ACC112 (cell line): Measurements from ENCODE around the gene PSMA5.

ENCODE experiments used
- H2AFZ ChIP-seq: fragments of 200-600 bp; sonication (generic); one replicate; pipeline ENCODE4 v1.6.0; 2017; ENCODE audit warnings: antibody characterized with exemption, low read length; ENCODE audit not compliant: unreplicated experiment
- H3K27ac ChIP-seq: fragments of 200-600 bp; sonication (generic); 2 replicates; pipeline ENCODE4 v1.5.1; 2014; ENCODE audit warnings: low read depth, mild to moderate bottlenecking, antibody characterized with exemption, low read length, moderate library complexity
- H3K27me3 ChIP-seq: fragments of 200-600 bp; sonication (generic); 2 replicates; pipeline ENCODE4 v1.6.1; 2014; ENCODE audit warnings: mild to moderate bottlenecking, antibody characterized with exemption, low read length, moderate library complexity, mixed read lengths; ENCODE audit not compliant: insufficient read depth
- H3K36me3 ChIP-seq: fragments of 200-600 bp; sonication (generic); 2 replicates; pipeline ENCODE4 v1.6.1; 2016; ENCODE audit warnings: mild to moderate bottlenecking, antibody characterized with exemption, low read length, moderate library complexity, mixed read lengths; ENCODE audit not compliant: insufficient read depth
- H3K4me1 ChIP-seq: fragments of 200-600 bp; sonication (generic); one replicate; pipeline ENCODE4 v1.6.1; 2016; ENCODE audit warnings: low read length, mixed read lengths; ENCODE audit not compliant: insufficient read depth, unreplicated experiment, control insufficient read depth
- H3K4me3 ChIP-seq: fragments of 200-600 bp; sonication (generic); 2 replicates; pipeline ENCODE4 v1.5.1; 2014; ENCODE audit warnings: mild to moderate bottlenecking, low read depth, low read length
- H3K79me2 ChIP-seq: fragments of 200-600 bp; sonication (generic); one replicate; pipeline ENCODE4 v1.6.0; 2016; ENCODE audit warnings: low read length; ENCODE audit not compliant: control insufficient read depth, unreplicated experiment, insufficient read depth

PSMA5 gene

GRCh38 chr1:109365642-109366204, 60.5 kb downstream of the PSMA5 start:
- no peak overlapping the region for H2AFZ ChIP-seq
- H3K4me1 ChIP-seq, result peaks cover 48% of the 10 kb centered on the region
- H3K36me3 ChIP-seq, result no peaks in the 10 kb centered on the region
- no peaks in the 10 kb centered on the region for H3K27me3 ChIP-seq
- no peaks in the 10 kb centered on the region for H3K79me2 ChIP-seq
- H3K27ac ChIP-seq, result no peak overlapping the region
- H3K4me3 ChIP-seq, result no peak overlapping the region

GRCh38 chr1:109361649-109362048, 64.6 kb downstream of the PSMA5 start:
- H3K4me1 ChIP-seq, result peaks cover 27% of the 10 kb centered on the region

GRCh38 chr1:109361069-109361468, 65.2 kb downstream of the PSMA5 start:
- H3K27me3 ChIP-seq, result no peaks in the 10 kb centered on the region
- peak overlapping the region; percentile 28; the same call in 1 of the 2 replicates for H3K27ac ChIP-seq
- no peaks in the 10 kb centered on the region for H3K79me2 ChIP-seq
- H3K4me1 ChIP-seq, result peaks cover 25% of the 10 kb centered on the region
- H3K36me3 ChIP-seq, result no peaks in the 10 kb centered on the region
- no peak overlapping the region for H2AFZ ChIP-seq
- no peak overlapping the region for H3K4me3 ChIP-seq

More at GRCh38 chr1:109361649-109362048, 64.6 kb downstream of the PSMA5 start:
- Histone ChIP-seq H2AFZ (peak overlapping the region; percentile 34), H3K4me3 (no peak overlapping the region), H3K79me2 (no peaks in the 10 kb centered on the region), H3K27me3 (no peaks in the 10 kb centered on the region), H3K36me3 (no peaks in the 10 kb centered on the region), H3K27ac (peak overlapping the region; percentile 28)

GRCh38 chr1:109357616-109358015, 68.6 kb downstream of the PSMA5 start:
- H3K36me3 ChIP-seq, result no peaks in the 10 kb centered on the region
- no peaks in the 10 kb centered on the region for H3K27me3 ChIP-seq
- H3K4me1 ChIP-seq, result peaks cover 19% of the 10 kb centered on the region
- no peak overlapping the region for H3K27ac ChIP-seq
- no peak overlapping the region for H2AFZ ChIP-seq
- no peak overlapping the region for H3K4me3 ChIP-seq
- H3K79me2 ChIP-seq, result no peaks in the 10 kb centered on the region

DNA sequence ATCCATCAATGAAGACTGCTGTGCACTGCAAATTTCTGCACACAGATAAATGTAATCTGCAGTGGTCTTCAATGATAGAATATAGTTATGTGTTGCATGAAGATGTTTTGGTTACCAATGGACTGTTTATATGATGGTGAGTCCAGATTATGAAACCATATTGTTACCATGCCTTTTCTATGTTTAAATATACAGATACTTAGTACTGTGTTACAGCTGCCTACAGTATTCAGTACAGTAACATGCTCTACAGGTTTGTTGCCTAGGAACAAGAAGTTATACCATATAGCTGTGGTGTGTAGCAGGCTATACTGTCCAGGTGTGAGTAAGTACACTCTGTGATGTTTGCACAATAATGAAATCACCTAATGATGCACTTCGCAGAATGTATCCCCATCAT, 69.3 kb downstream of the PSMA5 start:
- Histone ChIP-seq H3K27ac (no peak overlapping the region), H3K36me3 (no peaks in the 10 kb centered on the region), H3K4me3 (no peak overlapping the region), H2AFZ (no peak overlapping the region), H3K4me1 (peaks cover 12% of the 10 kb centered on the region), H3K27me3 (no peaks in the 10 kb centered on the region), H3K79me2 (no peaks in the 10 kb centered on the region)

- peaks cover 8% of the 10 kb centered on the region for H3K4me1 ChIP-seq
- H3K4me3 ChIP-seq, result no peak overlapping the region
- H3K79me2 ChIP-seq, result no peaks in the 10 kb centered on the region
- no peak overlapping the region for H2AFZ ChIP-seq
- H3K27me3 ChIP-seq, result no peaks in the 10 kb centered on the region
- H3K27ac ChIP-seq, result no peak overlapping the region
- no peaks in the 10 kb centered on the region for H3K36me3 ChIP-seq
These were observed 69.7 kb downstream of the PSMA5 start for GRCh38 chr1:109356505-109356904.

DNA sequence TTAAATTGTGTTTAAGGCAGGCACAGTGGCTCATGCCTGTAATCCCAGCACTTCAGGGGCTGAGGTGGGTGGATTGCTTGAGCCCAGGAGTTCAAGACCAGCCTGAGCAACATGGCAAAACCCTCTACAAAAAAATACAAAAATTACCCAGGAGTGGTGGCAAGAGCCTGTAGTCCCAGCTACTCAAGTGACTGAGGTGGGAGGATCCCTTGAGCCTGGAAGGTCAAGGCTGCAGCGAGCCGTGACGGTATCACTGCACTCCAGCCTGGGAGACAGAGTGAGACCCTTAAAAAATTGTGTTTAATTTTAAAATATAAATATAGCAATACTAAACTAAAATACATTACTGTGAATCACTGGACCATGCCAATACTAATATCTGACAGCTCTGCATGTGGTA, 71.3 kb downstream of the PSMA5 start:
- Histone ChIP-seq H3K79me2 (no peaks in the 10 kb centered on the region), H2AFZ (no peak overlapping the region), H3K4me3 (no peak overlapping the region), H3K36me3 (no peaks in the 10 kb centered on the region), H3K4me1 (no peaks in the 10 kb centered on the region), H3K27ac (no peak overlapping the region), H3K27me3 (no peaks in the 10 kb centered on the region)

GRCh38 chr1:109351457-109351856, 74.8 kb downstream of the PSMA5 start:
- H2AFZ ChIP-seq, result no peak overlapping the region
- no peak overlapping the region for H3K4me3 ChIP-seq
- no peaks in the 10 kb centered on the region for H3K4me1 ChIP-seq
- H3K79me2 ChIP-seq, result no peaks in the 10 kb centered on the region
- H3K27ac ChIP-seq, result no peak overlapping the region
- H3K36me3 ChIP-seq, result no peaks in the 10 kb centered on the region
- no peaks in the 10 kb centered on the region for H3K27me3 ChIP-seq

DNA sequence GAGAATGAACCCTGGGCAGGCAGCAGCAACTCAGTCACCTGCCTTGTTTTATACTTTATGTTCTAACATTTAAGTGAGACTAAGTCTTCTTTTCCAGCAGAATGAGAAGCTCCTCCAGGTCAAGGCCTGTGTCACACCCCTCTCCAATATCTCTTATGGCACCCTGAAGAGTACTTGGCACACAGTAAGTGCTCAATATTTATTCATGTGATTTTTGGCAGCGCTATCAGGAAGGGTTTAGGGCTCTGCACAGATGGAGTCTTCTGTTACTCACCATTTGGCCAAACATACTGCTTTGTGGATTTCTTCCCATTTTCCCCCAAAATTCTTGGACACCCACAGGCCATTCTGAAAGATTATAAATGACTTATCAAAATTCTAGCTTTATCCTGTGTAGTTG, 75.6 kb downstream of the PSMA5 start:
- Histone ChIP-seq H2AFZ (no peak overlapping the region), H3K36me3 (no peaks in the 10 kb centered on the region), H3K27me3 (no peaks in the 10 kb centered on the region), H3K4me1 (no peaks in the 10 kb centered on the region), H3K4me3 (no peak overlapping the region), H3K79me2 (no peaks in the 10 kb centered on the region), H3K27ac (no peak overlapping the region)

- H3K36me3 ChIP-seq, result no peaks in the 10 kb centered on the region
These were observed 76.1 kb downstream of the PSMA5 start for GRCh38 chr1:109350182-109350581.

More at GRCh38 chr1:109350182-109350581, 76.1 kb downstream of the PSMA5 start:
- Histone ChIP-seq H3K27ac (no peak overlapping the region), H3K79me2 (no peaks in the 10 kb centered on the region), H3K4me3 (no peak overlapping the region), H3K4me1 (no peaks in the 10 kb centered on the region), H3K27me3 (no peaks in the 10 kb centered on the region), H2AFZ (no peak overlapping the region)
